Measurements from ENCODE around the gene ADM2. TPM values are rescaled to one million over a fixed set of nuclear protein-coding genes. Genes with fewer than 3 reads are reported as not detected.

ADM2 gene
- total RNA-seq, 1 experiment from 2014 or later: 13.6 TPM

DNA sequence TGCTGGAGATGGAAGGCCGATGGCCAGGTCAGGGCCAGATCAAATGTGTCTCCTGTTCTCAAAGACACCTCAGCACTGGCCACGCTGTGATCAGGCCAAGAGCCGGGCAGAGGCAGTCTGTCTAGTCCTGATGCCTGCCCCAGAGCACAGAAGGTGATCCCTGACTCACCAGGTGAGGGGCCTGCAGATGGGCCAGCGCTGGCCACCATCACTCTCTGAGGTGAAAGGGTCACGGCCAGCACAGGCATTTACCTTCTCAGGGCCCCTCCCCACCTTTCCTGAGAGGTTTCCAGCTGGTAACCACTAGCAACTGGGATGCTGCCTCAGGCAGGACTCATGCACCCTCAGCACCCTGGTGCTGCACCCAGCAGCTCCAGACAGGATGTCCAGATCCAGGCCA is 9.4 kb upstream of the ADM2 start:
- no TSS peak for BruUV-seq (replicated peaks)
- TF ChIP-seq, protein P1, sequence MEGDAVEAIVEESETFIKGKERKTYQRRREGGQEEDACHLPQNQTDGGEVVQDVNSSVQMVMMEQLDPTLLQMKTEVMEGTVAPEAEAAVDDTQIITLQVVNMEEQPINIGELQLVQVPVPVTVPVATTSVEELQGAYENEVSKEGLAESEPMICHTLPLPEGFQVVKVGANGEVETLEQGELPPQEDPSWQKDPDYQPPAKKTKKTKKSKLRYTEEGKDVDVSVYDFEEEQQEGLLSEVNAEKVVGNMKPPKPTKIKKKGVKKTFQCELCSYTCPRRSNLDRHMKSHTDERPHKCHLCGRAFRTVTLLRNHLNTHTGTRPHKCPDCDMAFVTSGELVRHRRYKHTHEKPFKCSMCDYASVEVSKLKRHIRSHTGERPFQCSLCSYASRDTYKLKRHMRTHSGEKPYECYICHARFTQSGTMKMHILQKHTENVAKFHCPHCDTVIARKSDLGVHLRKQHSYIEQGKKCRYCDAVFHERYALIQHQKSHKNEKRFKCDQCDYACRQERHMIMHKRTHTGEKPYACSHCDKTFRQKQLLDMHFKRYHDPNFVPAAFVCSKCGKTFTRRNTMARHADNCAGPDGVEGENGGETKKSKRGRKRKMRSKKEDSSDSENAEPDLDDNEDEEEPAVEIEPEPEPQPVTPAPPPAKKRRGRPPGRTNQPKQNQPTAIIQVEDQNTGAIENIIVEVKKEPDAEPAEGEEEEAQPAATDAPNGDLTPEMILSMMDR (IDR thresholded peaks at IDR 0.05; ENCODE audit: unreplicated experiment): no peak
- Mint-ChIP-seq H3K4me1 (ENCODE audit: low read depth, unreplicated experiment) (peaks cover 42% of the 10 kb centered on the region), H3K9me3 (ENCODE audit: low read depth, unreplicated experiment) (no peaks in the 10 kb centered on the region), H3K36me3 (ENCODE audit: insufficient read depth, unreplicated experiment) (peaks cover 70% of the 10 kb centered on the region), H3K27ac (ENCODE audit: unreplicated experiment) (no peak overlapping the region), H3K27me3 (ENCODE audit: unreplicated experiment) (no peaks in the 10 kb centered on the region), H3K4me3 (ENCODE audit: low read depth, unreplicated experiment) (no peak overlapping the region)
- CTCF ChIA-PET: no interaction called here
- intact Hi-C loops (cut with micrococcal nuclease; ENCODE audit: unreplicated experiment): no loop called here
- DNase-seq: no peak

- BruUV-seq (replicated peaks): no TSS peak
- peak overlapping the region; percentile 57 for H3K27ac Mint-ChIP-seq (ENCODE audit: unreplicated experiment)
- H3K36me3 Mint-ChIP-seq (ENCODE audit: insufficient read depth, unreplicated experiment): peaks cover 64% of the 10 kb centered on the region
- peak overlapping the region; percentile 85 for H3K4me3 Mint-ChIP-seq (ENCODE audit: low read depth, unreplicated experiment)
- intact Hi-C loops (cut with micrococcal nuclease; ENCODE audit: unreplicated experiment): no loop called here
- no peaks in the 10 kb centered on the region for H3K27me3 Mint-ChIP-seq (ENCODE audit: unreplicated experiment)
- CTCF ChIA-PET: interaction anchor here (1.0 to 1.7 kb wide), 3 partner anchors 13 to 85 kb away, joined by 3 to 5 read pairs (median 4); no protein-coding TSS in a partner anchor
- peak; percentile 54 for DNase-seq
- TF ChIP-seq, protein P1 (IDR thresholded peaks at IDR 0.05; ENCODE audit: unreplicated experiment): peak; percentile 41
- peaks cover 42% of the 10 kb centered on the region for H3K4me1 Mint-ChIP-seq (ENCODE audit: low read depth, unreplicated experiment)
- no peaks in the 10 kb centered on the region for H3K9me3 Mint-ChIP-seq (ENCODE audit: low read depth, unreplicated experiment)
Observed at GRCh38 chr22:50473088-50473487, 8.3 kb upstream of the ADM2 start.

- TF ChIP-seq, protein P1 (IDR thresholded peaks at IDR 0.05; ENCODE audit: unreplicated experiment): no peak
- Mint-ChIP-seq H3K4me3 (ENCODE audit: low read depth, unreplicated experiment) (peak overlapping the region; percentile 85), H3K36me3 (ENCODE audit: insufficient read depth, unreplicated experiment) (peaks cover 58% of the 10 kb centered on the region), H3K9me3 (ENCODE audit: low read depth, unreplicated experiment) (no peaks in the 10 kb centered on the region), H3K4me1 (ENCODE audit: low read depth, unreplicated experiment) (peaks cover 42% of the 10 kb centered on the region), H3K27ac (ENCODE audit: unreplicated experiment) (peak overlapping the region; percentile 57), H3K27me3 (ENCODE audit: unreplicated experiment) (peaks cover under 1% of the 10 kb centered on the region)
- peak; percentile 44 for DNase-seq
- CTCF ChIA-PET: interaction anchor here (1.0 to 1.7 kb wide), 3 partner anchors 14 to 86 kb away, joined by 3 to 5 read pairs (median 4); no protein-coding TSS in a partner anchor
- intact Hi-C loops (cut with micrococcal nuclease; ENCODE audit: unreplicated experiment): no loop called here
- BruUV-seq (replicated peaks): no TSS peak
Observed at GRCh38 chr22:50473855-50474671, 7.3 kb upstream of the ADM2 start.

DNA sequence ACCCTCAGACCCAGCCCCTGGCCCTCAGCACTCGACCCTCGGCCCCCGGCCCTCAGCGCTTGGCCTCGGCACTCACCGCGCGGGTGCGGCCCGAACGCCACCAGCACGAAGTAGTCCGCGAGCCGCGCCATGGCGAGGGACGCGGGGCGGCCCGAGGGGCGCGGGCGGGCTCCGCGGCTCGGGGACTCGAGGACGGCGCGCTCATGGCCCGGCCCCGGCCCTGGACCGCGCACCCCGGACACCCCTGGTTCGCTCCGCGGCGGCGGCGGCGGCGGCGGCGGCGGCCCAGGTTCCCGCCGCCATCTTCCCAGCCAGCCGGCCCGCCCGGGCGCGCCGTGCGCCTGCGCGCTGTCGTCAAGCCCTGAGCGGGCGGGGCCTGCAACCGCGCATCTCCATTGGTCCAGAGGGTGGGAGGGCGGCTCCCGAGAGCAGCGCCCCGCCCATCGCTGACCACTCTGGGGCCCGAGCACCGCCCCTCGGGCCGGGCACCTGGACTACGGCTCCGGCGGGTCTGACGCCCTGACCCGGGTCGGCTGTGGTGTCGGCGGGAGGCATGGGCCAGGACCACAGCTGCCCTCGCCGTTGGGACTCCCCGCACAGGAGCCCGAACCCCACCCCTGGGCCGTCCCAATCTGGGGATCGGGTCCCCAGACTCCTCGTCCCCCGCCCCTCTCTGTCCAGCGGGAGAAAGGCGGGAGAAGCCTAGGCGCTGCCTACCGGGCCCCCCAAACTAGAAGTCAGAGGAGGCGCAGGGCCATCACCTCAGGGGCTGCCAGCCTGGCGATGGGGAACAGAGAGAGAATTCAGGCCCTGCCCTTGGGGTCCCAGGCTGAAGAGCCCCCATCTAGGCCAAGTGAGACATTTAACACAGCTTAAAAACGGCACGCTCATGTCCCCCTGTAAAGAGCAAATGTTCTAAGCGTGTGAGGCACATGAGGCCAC is 6.4 kb upstream of the ADM2 start, which contains the start of gene SBF1:
SBF1 (minus strand) TSS at position 326 of the 942 bp plus-strand sequence; CDS start at position 131, 195 bp downstream.
- TF ChIP-seq, protein P1 (IDR thresholded peaks at IDR 0.05; ENCODE audit: unreplicated experiment): no peak
- Mint-ChIP-seq H3K27me3 (ENCODE audit: unreplicated experiment) (peaks cover 10% of the 10 kb centered on the region), H3K9me3 (ENCODE audit: low read depth, unreplicated experiment) (no peaks in the 10 kb centered on the region), H3K4me3 (ENCODE audit: low read depth, unreplicated experiment) (peak within 1 kb of the TSS; percentile 85), H3K27ac (ENCODE audit: unreplicated experiment) (peak within 1 kb of the TSS; percentile 57), H3K4me1 (ENCODE audit: low read depth, unreplicated experiment) (peaks cover 42% of the 10 kb centered on the region), H3K36me3 (ENCODE audit: insufficient read depth, unreplicated experiment) (peaks cover 51% of the 10 kb centered on the region)
- no TSS peak for BruUV-seq (replicated peaks)
- DNase-seq: peak; percentile 95
- intact Hi-C loops (cut with micrococcal nuclease; ENCODE audit: unreplicated experiment): no loop called here
- CTCF ChIA-PET: no interaction called here
